Stimulated activated CD4-positive, alpha-beta T cell treated with anti-CD3 and anti-CD28 coated beads, Interleukin-15, amount 100 ng/mL, for 1 hour (primary cell): ENCODE results near the gene EXOSC10.

ENCODE experiments used
- DNase-seq, 2 donors: peaks; one replicate each; pipeline ENCODE4 v3.0.0-alpha.2; 2020; ENCODE audit warnings: low read depth in 1 of 2, low spot score in 1 of 2

EXOSC10 gene

GRCh38 chr1:11099310-11100148 is at the start of gene EXOSC10:
EXOSC10 (minus strand) TSS chr1:11099869; CDS start chr1:11099831, 38 bp downstream.
- DNase-seq: peak; percentile 90 to 92

DNA sequence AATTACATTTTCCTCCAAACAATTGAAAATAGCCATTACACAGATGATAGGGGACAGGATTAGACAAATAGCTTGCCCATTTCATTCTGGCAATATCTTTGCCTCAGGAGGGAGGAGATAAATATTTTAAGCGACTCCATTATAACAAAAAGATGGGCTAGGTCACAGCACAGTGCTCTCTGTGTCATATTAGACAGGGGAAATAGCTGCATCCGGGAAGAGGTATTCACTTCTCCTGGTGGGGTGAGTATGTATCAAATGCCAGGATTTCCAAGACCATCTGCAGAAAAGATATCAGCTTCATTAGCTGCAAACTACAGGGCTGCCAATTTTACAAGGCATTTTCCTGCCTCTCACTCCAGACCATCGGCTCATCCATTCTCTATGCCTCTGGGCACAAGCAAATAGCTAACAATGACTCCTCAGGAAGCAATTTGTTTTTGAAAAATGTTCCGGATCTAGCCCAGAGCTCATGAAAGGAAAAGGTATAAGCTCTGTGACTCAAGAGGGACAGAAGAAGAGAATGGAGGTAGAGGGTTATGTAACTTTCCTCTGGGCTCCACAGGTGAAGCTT is 47.6 kb upstream of the EXOSC10 start:
- DNase-seq: no peak

DNA sequence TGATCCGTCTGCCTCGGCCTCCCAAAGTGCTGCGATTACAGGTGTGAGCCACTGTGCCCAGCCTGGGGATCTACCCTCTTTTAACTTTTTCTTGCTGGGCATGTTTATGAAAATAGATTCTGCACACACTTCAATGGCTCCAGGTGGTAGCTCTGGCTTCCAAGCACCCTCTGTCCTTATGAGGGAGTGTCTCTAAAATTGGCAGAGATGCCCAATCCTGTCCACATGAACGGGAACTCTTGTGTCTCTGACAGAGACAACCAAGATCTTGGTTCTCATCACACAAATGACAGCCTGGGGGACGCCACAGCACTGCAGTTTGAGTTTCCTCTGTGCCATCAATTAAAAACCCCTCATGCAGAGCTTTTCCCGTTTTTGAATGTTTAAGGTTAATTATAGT is 46.1 kb upstream of the EXOSC10 start:
- no peak for DNase-seq

- no peak for DNase-seq
Observed at GRCh38 chr1:11144570-11145256, 45.0 kb upstream of the EXOSC10 start.

- DNase-seq: no peak
Observed at GRCh38 chr1:11143907-11144306, 44.2 kb upstream of the EXOSC10 start.

DNA sequence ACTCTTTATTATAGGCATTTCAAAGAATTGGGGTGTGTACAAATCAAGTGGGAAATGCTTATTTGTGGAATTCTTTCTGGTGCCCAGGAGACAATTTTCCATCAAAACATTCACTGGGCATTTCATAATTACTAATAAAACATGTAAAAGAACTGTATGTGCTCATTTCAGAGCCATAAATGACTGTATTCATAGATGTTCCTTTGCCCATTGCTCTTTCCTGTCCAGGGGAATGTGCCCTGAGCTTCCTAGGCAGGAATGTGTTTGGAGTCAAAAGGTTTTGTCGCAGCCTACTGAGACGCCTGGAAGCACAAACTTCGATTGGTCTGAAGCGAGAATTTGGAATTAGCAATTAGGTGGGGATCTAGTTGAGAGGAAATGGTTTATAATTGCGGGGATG is 43.7 kb upstream of the EXOSC10 start:
- no peak for DNase-seq

DNA sequence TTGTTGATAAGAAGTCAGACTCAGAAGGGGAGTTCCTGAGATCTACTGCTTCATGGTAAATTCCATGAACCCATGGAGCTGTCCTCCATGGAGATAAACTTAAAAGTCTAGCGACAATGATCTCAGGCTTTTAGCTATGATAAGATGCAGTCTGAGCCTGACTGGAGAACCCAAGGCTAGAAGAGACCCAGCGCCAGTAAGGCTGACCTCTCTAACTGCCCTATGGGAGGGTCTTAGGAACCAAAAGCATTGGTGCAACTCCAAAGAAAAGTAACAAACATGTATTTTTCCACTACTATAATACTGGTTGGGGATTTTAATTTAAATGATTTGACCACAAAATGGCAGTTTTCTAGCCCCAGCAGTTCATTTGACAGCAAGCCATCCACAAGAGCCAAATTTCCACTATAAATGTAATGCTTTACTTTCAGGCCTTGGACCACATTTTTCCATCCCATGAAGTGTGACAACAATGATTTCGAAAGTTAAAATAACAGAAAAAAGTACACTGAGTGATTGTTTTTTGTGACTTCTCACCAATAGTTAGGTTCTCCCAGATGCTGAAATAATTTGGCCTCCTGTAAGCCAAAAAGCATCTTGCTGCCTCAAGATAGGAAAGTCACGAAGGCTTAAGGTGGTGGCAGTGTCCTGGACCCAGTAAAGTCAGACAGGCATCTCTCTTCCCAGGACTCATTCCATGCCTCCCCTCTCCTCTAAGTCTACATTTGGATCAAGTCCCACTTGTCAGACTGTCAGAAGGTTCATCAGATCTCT is 43.1 kb upstream of the EXOSC10 start:
- no peak for DNase-seq

GRCh38 chr1:11138952-11139351 is 39.3 kb upstream of the EXOSC10 start:
- DNase-seq: no peak

- DNase-seq: no peak
Observed at GRCh38 chr1:11138029-11138428, 38.4 kb upstream of the EXOSC10 start.

DNA sequence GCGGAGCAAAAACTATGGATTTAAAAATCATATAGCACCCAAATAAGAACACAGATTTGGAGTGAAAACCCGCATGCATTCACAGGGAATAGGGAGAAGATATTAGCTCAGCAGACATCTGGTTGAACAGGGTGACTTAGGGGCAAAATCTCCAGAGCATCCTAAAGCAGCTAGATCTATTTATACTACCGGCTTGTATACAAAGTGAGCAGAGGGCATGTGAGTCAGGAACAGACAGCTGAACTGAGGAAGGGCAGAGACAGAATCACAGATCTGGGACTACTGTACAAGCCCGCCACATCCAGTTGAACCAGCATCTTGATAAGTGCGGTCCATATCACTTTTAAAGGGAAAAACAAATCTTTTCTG is 35.2 kb upstream of the EXOSC10 start:
- DNase-seq: no peak

- DNase-seq: no peak
Observed at GRCh38 chr1:11134251-11134897, 34.7 kb upstream of the EXOSC10 start.

DNA sequence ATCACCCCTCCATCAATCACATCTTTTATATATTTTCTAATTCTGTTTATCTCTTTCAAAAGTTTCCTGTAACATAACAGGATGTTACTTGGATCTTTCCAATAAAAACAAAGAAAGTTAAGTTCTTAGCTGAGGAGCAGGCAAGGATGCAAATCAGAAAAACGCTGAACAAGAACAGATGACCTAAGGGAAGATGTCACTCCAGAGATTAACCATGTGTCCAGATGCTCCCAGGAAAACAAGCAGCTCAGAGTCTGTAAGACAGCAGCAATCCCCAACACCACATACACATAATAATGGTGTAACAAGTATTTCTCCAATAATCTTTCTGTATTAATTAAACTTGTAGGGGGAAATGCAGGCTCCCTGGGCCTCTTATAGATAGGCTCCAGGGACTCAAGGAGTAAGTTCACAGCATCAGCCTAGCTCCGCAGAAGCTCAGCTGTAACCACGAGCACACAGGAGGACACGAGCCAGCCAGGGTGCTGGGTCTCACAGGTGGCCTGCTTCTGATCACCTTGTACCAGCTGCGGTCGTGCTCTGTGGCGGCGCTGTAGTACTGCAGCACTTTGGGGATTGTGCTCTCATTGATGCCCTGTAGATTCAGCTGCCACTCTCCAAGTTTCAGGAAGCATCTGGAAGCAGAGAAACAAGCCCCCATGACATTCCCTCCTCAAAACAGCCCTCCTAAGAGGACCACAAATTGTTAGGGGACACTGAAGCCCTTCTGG is 33.1 kb upstream of the EXOSC10 start:
- DNase-seq: no peak

DNA sequence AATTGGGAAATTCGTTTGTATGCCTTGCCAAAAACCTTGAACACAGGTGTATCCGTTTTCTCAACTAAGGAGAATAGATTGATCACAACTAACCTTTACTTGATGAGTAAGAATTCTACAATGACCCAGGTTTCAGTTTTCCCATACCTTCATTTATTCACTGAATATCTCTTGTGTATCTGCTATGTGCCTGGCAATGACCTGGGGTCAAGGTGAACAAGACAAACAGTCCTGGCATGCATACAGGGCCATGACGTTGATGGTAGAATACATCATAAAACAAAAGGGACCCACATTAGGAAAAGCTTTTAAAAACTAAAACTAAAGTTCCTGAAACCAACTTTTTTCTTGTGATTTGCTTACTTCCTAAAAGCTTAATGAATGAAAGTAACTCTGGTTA is 32.1 kb upstream of the EXOSC10 start:
- no peak for DNase-seq

GRCh38 chr1:11130406-11130805 is 30.7 kb upstream of the EXOSC10 start:
- no peak for DNase-seq

- DNase-seq: no peak
Observed at GRCh38 chr1:11129649-11130390, 30.2 kb upstream of the EXOSC10 start.

- DNase-seq: no peak
Observed at GRCh38 chr1:11126569-11126968, 26.9 kb upstream of the EXOSC10 start.

- DNase-seq: no peak
Observed at GRCh38 chr1:11125931-11126330, 26.3 kb upstream of the EXOSC10 start.

GRCh38 chr1:11124965-11125364 is 25.3 kb upstream of the EXOSC10 start:
- DNase-seq: no peak

DNA sequence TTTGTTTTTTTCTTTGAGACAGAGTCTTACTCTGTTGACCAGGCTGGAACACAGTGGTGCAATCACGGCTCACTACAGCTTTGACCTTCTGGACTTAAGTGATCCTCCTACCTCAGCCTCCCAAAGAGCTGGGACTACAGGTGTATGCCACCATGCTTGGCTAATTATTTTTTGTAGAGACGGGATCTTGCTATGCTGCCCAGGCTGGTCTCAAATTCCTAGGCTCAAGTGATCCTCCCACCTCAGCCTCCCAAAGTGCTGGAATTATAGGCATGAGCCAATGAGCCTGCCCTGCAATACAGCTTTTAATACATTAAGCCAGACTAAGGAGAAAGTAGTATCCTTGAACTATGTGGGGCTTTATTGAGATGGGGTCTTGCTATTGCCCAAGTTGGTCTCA is 16.6 kb upstream of the EXOSC10 start:
- no peak for DNase-seq

DNA sequence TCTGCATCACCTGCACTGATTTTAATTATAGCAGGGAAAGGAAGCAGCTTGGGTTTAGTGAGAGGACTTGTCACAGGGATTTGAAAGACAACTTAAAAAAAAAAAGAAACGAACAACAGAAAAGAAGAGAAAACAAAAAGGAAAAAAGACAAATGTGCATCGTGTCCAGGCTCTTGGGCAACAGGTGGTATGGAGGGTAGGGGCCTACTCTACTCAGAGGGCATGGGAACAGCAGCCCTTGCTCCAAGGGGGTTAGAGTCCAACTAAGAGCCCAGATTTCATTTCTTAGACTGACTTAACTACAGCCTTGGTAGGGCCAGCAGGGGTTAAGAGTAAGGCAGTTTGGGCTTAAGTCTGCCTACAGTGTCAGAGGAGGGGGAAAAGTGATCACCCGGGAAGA is 15.3 kb upstream of the EXOSC10 start:
- no peak for DNase-seq
